Measurements from ENCODE around the gene ATOH7. TPM values are rescaled to one million over a fixed set of nuclear protein-coding genes. Genes with fewer than 3 reads are reported as not detected.
A peak's percentile ranks its signal among the peaks of the same experiment; 100 is the strongest.
"Not testable (repeated sequence)": the region's sequence is repeated elsewhere in the genome, so short reads cannot be mapped to it uniquely, and the experiment has no call there.

Gene ATOH7
- total RNA-seq: not detected
- polyA plus RNA-seq (2013, experiment 1 of 2): not detected
- polyA plus RNA-seq (2013, experiment 2 of 2): not detected
- 0 to 0.30 (median 0) reads per million in 172 experiments for total RNA-seq

DNA sequence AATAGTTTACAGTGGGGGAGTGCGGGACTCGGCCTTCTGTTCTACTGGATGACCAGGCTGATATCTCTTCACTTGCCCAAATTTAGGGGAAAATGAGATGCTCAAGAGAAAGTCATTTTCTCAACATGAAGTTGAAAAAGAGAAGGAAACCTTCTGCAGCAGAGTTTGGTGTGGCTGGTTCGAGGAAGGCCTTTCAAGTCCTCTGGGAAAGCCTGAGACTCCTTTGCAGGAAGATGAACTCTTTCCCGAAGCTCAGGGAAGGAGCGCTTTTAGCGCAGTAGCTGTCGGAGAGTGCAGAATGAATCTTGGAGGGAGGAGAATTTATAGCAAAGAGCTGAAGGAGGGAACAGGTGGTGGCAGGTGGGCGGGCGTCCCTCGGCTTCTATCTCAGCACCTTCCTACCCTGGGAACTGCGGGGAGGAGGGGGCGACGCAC lies at the start of gene ATOH7:
Gene ATOH7, minus strand, starts transcription at position 297 of the 435 bp plus-strand sequence. CDS start 436 bp downstream, outside the sequence.
- no peak within 1 kb of the TSS for H3K27ac Mint-ChIP-seq
- ATAC-seq (ENCODE audit: poor library complexity) (no peak), DNase-seq (no peak)
- H3K4me1 Mint-ChIP-seq (ENCODE audit: low read depth): peaks cover 12% of the 10 kb centered on the region
- TF ChIP-seq, protein P1, sequence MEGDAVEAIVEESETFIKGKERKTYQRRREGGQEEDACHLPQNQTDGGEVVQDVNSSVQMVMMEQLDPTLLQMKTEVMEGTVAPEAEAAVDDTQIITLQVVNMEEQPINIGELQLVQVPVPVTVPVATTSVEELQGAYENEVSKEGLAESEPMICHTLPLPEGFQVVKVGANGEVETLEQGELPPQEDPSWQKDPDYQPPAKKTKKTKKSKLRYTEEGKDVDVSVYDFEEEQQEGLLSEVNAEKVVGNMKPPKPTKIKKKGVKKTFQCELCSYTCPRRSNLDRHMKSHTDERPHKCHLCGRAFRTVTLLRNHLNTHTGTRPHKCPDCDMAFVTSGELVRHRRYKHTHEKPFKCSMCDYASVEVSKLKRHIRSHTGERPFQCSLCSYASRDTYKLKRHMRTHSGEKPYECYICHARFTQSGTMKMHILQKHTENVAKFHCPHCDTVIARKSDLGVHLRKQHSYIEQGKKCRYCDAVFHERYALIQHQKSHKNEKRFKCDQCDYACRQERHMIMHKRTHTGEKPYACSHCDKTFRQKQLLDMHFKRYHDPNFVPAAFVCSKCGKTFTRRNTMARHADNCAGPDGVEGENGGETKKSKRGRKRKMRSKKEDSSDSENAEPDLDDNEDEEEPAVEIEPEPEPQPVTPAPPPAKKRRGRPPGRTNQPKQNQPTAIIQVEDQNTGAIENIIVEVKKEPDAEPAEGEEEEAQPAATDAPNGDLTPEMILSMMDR (IDR thresholded peaks at IDR 0.05): no peak
- H3K4me1 ChIP-seq (ENCODE audit: insufficient read depth, low read length): peaks cover 11% of the 10 kb centered on the region
- H3K9me3 Mint-ChIP-seq: no peaks in the 10 kb centered on the region
- ChIA-PET POLR2A (no interaction called here), CTCF (no interaction called here)
- H3K4me3 ChIP-seq (ENCODE audit: low read length): peak within 1 kb of the TSS; percentile 54
- no peak within 1 kb of the TSS for H3K27ac ChIP-seq (ENCODE audit: low read depth in 1 of 2, low read length in 2 of 2)
- H3K9me3 ChIP-seq (ENCODE audit: control insufficient read depth in 1 of 2, insufficient read depth in 1 of 2, low read length in 2 of 2): no peaks in the 10 kb centered on the region
- no peaks in the 10 kb centered on the region for H3K36me3 Mint-ChIP-seq (ENCODE audit: low read depth)
- peaks cover 28 to 36% of the 10 kb centered on the region in 2 experiments for H3K27me3 ChIP-seq (ENCODE audit: control insufficient read depth in 1 of 2, insufficient read depth in 2 of 2, low read length in 2 of 2)
- peak within 1 kb of the TSS; percentile 60 for H3K4me3 Mint-ChIP-seq
- H3K27me3 Mint-ChIP-seq: peaks cover 54% of the 10 kb centered on the region
- no peaks in the 10 kb centered on the region for H3K36me3 ChIP-seq (ENCODE audit: insufficient read depth, low read length)
- intact Hi-C loops (cut with DNase I, micrococcal nuclease): no loop called here

- ChIA-PET CTCF (no interaction called here), POLR2A (interaction anchor here (0.8 kb wide), 1 partner anchor 33 kb away, joined by 3 read pairs; no protein-coding TSS in a partner anchor)
- TF ChIP-seq, protein P1 (IDR thresholded peaks at IDR 0.05): no peak
- Mint-ChIP-seq H3K9me3 (peaks cover 6% of the 10 kb centered on the region), H3K4me1 (ENCODE audit: low read depth) (no peaks in the 10 kb centered on the region), H3K27ac (no peak overlapping the region), H3K36me3 (ENCODE audit: low read depth) (peaks cover 5% of the 10 kb centered on the region), H3K27me3 (no peaks in the 10 kb centered on the region), H3K4me3 (no peak overlapping the region)
- Histone ChIP-seq H3K4me1 (ENCODE audit: insufficient read depth, low read length) (no peaks in the 10 kb centered on the region), H3K27me3 (ENCODE audit: control insufficient read depth in 1 of 2, insufficient read depth in 2 of 2, low read length in 2 of 2) (no peaks in the 10 kb centered on the region), H3K9me3 (ENCODE audit: control insufficient read depth in 1 of 2, insufficient read depth in 1 of 2, low read length in 2 of 2) (peaks cover 5 to 15% of the 10 kb centered on the region in 2 experiments), H3K27ac (ENCODE audit: low read depth in 1 of 2, low read length in 2 of 2) (no peak overlapping the region), H3K4me3 (ENCODE audit: low read length) (no peak overlapping the region), H3K36me3 (ENCODE audit: insufficient read depth, low read length) (no peaks in the 10 kb centered on the region)
- intact Hi-C loops (cut with DNase I, micrococcal nuclease): no loop called here
- DNase-seq (no peak), ATAC-seq (ENCODE audit: poor library complexity) (no peak)
Observed at GRCh38 chr10:68280758-68281157, 48.8 kb upstream of the ATOH7 start.

GRCh38 chr10:68278906-68279753 lies 47.2 kb upstream of the ATOH7 start:
- CTCF ChIA-PET; H3K27me3 Mint-ChIP-seq; DNase-seq; H3K36me3 ChIP-seq (ENCODE audit: insufficient read depth, low read length); H3K27ac ChIP-seq (ENCODE audit: low read depth in 1 of 2, low read length in 2 of 2); H3K9me3 Mint-ChIP-seq; ATAC-seq (ENCODE audit: poor library complexity); H3K27me3 ChIP-seq (ENCODE audit: control insufficient read depth in 1 of 2, insufficient read depth in 2 of 2, low read length in 2 of 2); H3K36me3 Mint-ChIP-seq (ENCODE audit: low read depth); H3K4me3 ChIP-seq (ENCODE audit: low read length); H3K4me1 Mint-ChIP-seq (ENCODE audit: low read depth); intact Hi-C loops (cut with DNase I, micrococcal nuclease); H3K27ac Mint-ChIP-seq; POLR2A ChIA-PET; H3K4me3 Mint-ChIP-seq; H3K4me1 ChIP-seq (ENCODE audit: insufficient read depth, low read length): not testable (repeated sequence)
- H3K9me3 ChIP-seq (ENCODE audit: control insufficient read depth in 1 of 2, insufficient read depth in 1 of 2, low read length in 2 of 2): peaks cover 5 to 15% of the 10 kb centered on the region in 2 experiments

DNA sequence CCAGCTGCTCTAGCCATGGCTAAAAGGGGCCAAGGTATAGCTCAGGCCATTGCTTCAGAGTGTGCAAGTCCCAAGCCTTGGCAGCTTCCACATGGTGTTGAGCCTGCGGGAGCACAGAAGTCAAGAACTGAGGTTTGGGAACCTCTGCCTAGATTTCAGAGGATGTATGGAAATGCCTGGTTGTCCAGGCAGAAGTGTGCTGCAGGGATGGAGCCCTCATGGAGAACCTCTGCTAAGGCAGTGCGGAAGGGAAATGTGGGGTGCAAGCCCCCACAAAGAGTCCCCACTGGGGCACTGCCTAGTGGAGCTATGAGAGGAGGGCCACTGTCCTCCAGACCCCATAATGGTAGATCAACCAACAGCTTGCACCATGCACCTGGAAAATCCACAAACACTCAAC lies 45.9 kb upstream of the ATOH7 start:
- H3K36me3 Mint-ChIP-seq (ENCODE audit: low read depth); H3K9me3 Mint-ChIP-seq; CTCF ChIA-PET; H3K4me3 ChIP-seq (ENCODE audit: low read length); H3K27ac ChIP-seq (ENCODE audit: low read depth in 1 of 2, low read length in 2 of 2); ATAC-seq (ENCODE audit: poor library complexity); POLR2A ChIA-PET; intact Hi-C loops (cut with DNase I, micrococcal nuclease); H3K27me3 ChIP-seq (ENCODE audit: control insufficient read depth in 1 of 2, insufficient read depth in 2 of 2, low read length in 2 of 2); H3K27me3 Mint-ChIP-seq; H3K4me3 Mint-ChIP-seq; H3K36me3 ChIP-seq (ENCODE audit: insufficient read depth, low read length); DNase-seq; H3K27ac Mint-ChIP-seq; H3K4me1 ChIP-seq (ENCODE audit: insufficient read depth, low read length); H3K4me1 Mint-ChIP-seq (ENCODE audit: low read depth): not testable (repeated sequence)
- peaks cover 5 to 15% of the 10 kb centered on the region in 2 experiments for H3K9me3 ChIP-seq (ENCODE audit: control insufficient read depth in 1 of 2, insufficient read depth in 1 of 2, low read length in 2 of 2)
